ENCODE data around the gene DMBX1.

GRCh38 chr1:46461017-46461808, 28.4 kb upstream of the DMBX1 start:
- TF ChIP-seq, protein P1, sequence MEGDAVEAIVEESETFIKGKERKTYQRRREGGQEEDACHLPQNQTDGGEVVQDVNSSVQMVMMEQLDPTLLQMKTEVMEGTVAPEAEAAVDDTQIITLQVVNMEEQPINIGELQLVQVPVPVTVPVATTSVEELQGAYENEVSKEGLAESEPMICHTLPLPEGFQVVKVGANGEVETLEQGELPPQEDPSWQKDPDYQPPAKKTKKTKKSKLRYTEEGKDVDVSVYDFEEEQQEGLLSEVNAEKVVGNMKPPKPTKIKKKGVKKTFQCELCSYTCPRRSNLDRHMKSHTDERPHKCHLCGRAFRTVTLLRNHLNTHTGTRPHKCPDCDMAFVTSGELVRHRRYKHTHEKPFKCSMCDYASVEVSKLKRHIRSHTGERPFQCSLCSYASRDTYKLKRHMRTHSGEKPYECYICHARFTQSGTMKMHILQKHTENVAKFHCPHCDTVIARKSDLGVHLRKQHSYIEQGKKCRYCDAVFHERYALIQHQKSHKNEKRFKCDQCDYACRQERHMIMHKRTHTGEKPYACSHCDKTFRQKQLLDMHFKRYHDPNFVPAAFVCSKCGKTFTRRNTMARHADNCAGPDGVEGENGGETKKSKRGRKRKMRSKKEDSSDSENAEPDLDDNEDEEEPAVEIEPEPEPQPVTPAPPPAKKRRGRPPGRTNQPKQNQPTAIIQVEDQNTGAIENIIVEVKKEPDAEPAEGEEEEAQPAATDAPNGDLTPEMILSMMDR (conservative IDR thresholded peaks at IDR 0.05; ENCODE audit: low read depth, low read length) = no peak
- no peak for TF ChIP-seq RFX5 (IDR thresholded peaks at IDR 0.05; ENCODE audit: low read depth, low read length)
- TF ChIP-seq RCOR1 (IDR thresholded peaks at IDR 0.05; ENCODE audit: insufficient replicate concordance, low read length) = no peak
- TF ChIP-seq POLR2A (IDR thresholded peaks at IDR 0.05; ENCODE audit: low read depth, low read length) = no peak
- no peak for TF ChIP-seq CEBPB (IDR thresholded peaks at IDR 0.05; ENCODE audit: low read depth, low read length)
- TF ChIP-seq MXI1 (IDR thresholded peaks at IDR 0.05; ENCODE audit: borderline replicate concordance, low read depth, low read length) = no peak
- TF ChIP-seq BHLHE40 (IDR thresholded peaks at IDR 0.05; ENCODE audit: low read depth, low read length) = no peak
